ENCODE results near the gene CHAC1. TPM values are rescaled to one million over a fixed set of nuclear protein-coding genes. Genes with fewer than 3 reads are reported as not detected.

The CHAC1 gene
- total RNA-seq, 3 donors from 2014 or later (not counting 1 experiment from before 2014, with no cell fraction given): 1.1 to 1.7 TPM; not detected in 1

DNA sequence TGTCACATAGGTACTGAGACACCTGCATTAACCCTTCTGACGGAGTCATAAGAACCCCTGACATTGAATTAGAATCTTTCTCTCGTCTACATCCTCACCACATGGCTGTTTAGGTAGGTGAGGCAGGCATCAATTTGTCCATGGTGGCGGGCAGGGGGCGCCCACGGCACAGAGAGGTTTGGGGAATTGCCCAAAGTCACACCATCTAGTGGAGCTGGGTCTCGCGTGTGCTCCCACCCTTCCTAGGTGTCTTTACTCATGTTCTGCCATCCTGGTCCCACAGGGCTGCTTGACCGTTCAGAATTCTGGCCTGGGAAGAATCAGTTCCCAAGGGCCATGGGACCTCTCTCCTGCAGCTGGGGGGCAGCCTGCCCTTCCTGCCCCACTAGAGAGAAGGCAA lies 38.8 kb upstream of the CHAC1 start:
- H3K9me3 ChIP-seq (ENCODE audit: control insufficient read depth, insufficient read depth, low read length): no peaks in the 10 kb centered on the region
- 85% methylated on average over 6 of the region's 8 CpGs for WGBS (ENCODE audit: insufficient coverage)
- ATAC-seq: no peak

GRCh38 chr15:40915116-40915661 lies 38.1 kb upstream of the CHAC1 start:
- Histone ChIP-seq H3K27ac (ENCODE audit: low read length) (no peak overlapping the region), H3K9me3 (ENCODE audit: control insufficient read depth, insufficient read depth, low read length) (no peaks in the 10 kb centered on the region), H3K4me3 (ENCODE audit: low read length) (no peak overlapping the region), H3K4me1 (ENCODE audit: control insufficient read depth, insufficient read depth, low read length) (no peaks in the 10 kb centered on the region), H3K36me3 (ENCODE audit: control insufficient read depth, insufficient read depth, low read length) (no peaks in the 10 kb centered on the region), H3K27me3 (ENCODE audit: control insufficient read depth, insufficient read depth, low read length) (no peaks in the 10 kb centered on the region)
- Mint-ChIP-seq H3K27ac (no peak overlapping the region), H3K4me1 (no peaks in the 10 kb centered on the region), H3K27me3 (ENCODE audit: low read depth in 2 of 2) (no peaks in the 10 kb centered on the region), H3K4me3 (no peak overlapping the region), H3K36me3 (no peaks in the 10 kb centered on the region), H3K9me3 (no peaks in the 10 kb centered on the region)
- ATAC-seq (no peak), DNase-seq (no peak)
- intact Hi-C loops (cut with micrococcal nuclease): no loop called here
- no peak for TF ChIP-seq CTCF (IDR thresholded peaks at IDR 0.05)
- WGBS (ENCODE audit: insufficient coverage): 94% methylated on average over 12 of the region's 12 CpGs

More for the DNA sequence above, 38.8 kb upstream of the CHAC1 start:
- no peak overlapping the region for H3K4me3 ChIP-seq (ENCODE audit: low read length)
- Mint-ChIP-seq H3K4me1 (no peaks in the 10 kb centered on the region), H3K4me3 (no peak overlapping the region), H3K27me3 (ENCODE audit: low read depth in 2 of 2) (no peaks in the 10 kb centered on the region), H3K27ac (no peak overlapping the region), H3K36me3 (no peaks in the 10 kb centered on the region), H3K9me3 (no peaks in the 10 kb centered on the region)
- TF ChIP-seq CTCF (IDR thresholded peaks at IDR 0.05): no peak
- H3K36me3 ChIP-seq (ENCODE audit: control insufficient read depth, insufficient read depth, low read length): no peaks in the 10 kb centered on the region
- intact Hi-C loops (cut with micrococcal nuclease): no loop called here
- H3K27me3 ChIP-seq (ENCODE audit: control insufficient read depth, insufficient read depth, low read length): no peaks in the 10 kb centered on the region
- no peak for DNase-seq
- no peak overlapping the region for H3K27ac ChIP-seq (ENCODE audit: low read length)
- no peaks in the 10 kb centered on the region for H3K4me1 ChIP-seq (ENCODE audit: control insufficient read depth, insufficient read depth, low read length)

- ATAC-seq (no peak), DNase-seq (no peak)
- intact Hi-C loops (cut with micrococcal nuclease): no loop called here
- peaks cover 0 to 2% of the 10 kb centered on the region in 2 donors for H3K27me3 Mint-ChIP-seq (ENCODE audit: low read depth in 2 of 2)
- H3K4me1 Mint-ChIP-seq: no peaks in the 10 kb centered on the region
- 71% methylated on average over 6 of the region's 6 CpGs for WGBS (ENCODE audit: insufficient coverage)
- no peaks in the 10 kb centered on the region for H3K27me3 ChIP-seq (ENCODE audit: control insufficient read depth, insufficient read depth, low read length)
- no peaks in the 10 kb centered on the region for H3K9me3 ChIP-seq (ENCODE audit: control insufficient read depth, insufficient read depth, low read length)
- TF ChIP-seq CTCF (IDR thresholded peaks at IDR 0.05): no peak
- no peak overlapping the region for H3K27ac ChIP-seq (ENCODE audit: low read length)
- H3K4me3 Mint-ChIP-seq: no peak overlapping the region
- no peaks in the 10 kb centered on the region for H3K36me3 Mint-ChIP-seq
- H3K4me3 ChIP-seq (ENCODE audit: low read length): no peak overlapping the region
- H3K27ac Mint-ChIP-seq: no peak overlapping the region
- H3K9me3 Mint-ChIP-seq: no peaks in the 10 kb centered on the region
- no peaks in the 10 kb centered on the region for H3K36me3 ChIP-seq (ENCODE audit: control insufficient read depth, insufficient read depth, low read length)
- H3K4me1 ChIP-seq (ENCODE audit: control insufficient read depth, insufficient read depth, low read length): no peaks in the 10 kb centered on the region
Measured at GRCh38 chr15:40915679-40916078, 37.6 kb upstream of the CHAC1 start.

DNA sequence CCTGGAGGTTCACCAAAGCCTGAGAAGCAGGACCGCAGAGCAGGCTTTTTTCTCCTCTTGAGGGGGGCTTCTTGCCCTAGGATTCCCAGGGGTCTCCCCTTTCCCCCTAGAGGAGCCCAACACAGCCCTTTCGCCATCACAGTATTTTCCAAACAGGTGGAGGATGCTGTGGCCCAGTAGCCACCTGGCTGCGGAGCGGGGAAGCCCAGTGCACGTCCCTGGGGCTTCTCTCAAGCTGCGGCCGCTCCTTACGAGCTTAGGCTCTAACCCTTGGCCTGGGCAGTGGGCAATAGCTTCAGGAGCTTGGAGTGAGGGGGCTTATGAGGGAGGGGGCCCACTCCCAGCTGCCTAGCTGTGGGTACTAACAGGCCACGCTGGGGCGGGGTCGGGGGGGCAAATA lies 35.7 kb upstream of the CHAC1 start:
- intact Hi-C loops (cut with micrococcal nuclease): no loop called here
- no peaks in the 10 kb centered on the region for H3K9me3 Mint-ChIP-seq
- 83% methylated on average over 11 of the region's 11 CpGs for WGBS (ENCODE audit: insufficient coverage)
- DNase-seq (no peak), ATAC-seq (no peak)
- no peak overlapping the region for H3K4me3 Mint-ChIP-seq
- H3K36me3 Mint-ChIP-seq: no peaks in the 10 kb centered on the region
- H3K36me3 ChIP-seq (ENCODE audit: control insufficient read depth, insufficient read depth, low read length): no peaks in the 10 kb centered on the region
- no peaks in the 10 kb centered on the region for H3K4me1 Mint-ChIP-seq
- H3K27ac Mint-ChIP-seq: no peak overlapping the region
- no peak overlapping the region for H3K4me3 ChIP-seq (ENCODE audit: low read length)
- H3K27me3 ChIP-seq (ENCODE audit: control insufficient read depth, insufficient read depth, low read length): no peaks in the 10 kb centered on the region
- TF ChIP-seq CTCF (IDR thresholded peaks at IDR 0.05): no peak
- H3K9me3 ChIP-seq (ENCODE audit: control insufficient read depth, insufficient read depth, low read length): no peaks in the 10 kb centered on the region
- H3K4me1 ChIP-seq (ENCODE audit: control insufficient read depth, insufficient read depth, low read length): no peaks in the 10 kb centered on the region
- H3K27ac ChIP-seq (ENCODE audit: low read length): no peak overlapping the region
- H3K27me3 Mint-ChIP-seq (ENCODE audit: low read depth in 2 of 2): peaks cover 3% of the 10 kb centered on the region in 2 donors
